22Rv1 (cell line): ENCODE measurements around the gene EPHA6.

Experiments used
- CTCF ChIP-seq: fragments of 450-650 bp; IDR thresholded peaks from 2 replicates; pipeline ENCODE4 v1.5.1; 2017; ENCODE audit warnings: mild to moderate bottlenecking
- ZFX ChIP-seq: fragments of 450-650 bp; IDR thresholded peaks from 2 replicates; pipeline ENCODE4 v1.6.1; 2017; ENCODE audit warnings: antibody characterized with exemption, borderline replicate concordance

- TF ChIP-seq CTCF (no peak), ZFX (no peak)
These were observed 884.3 kb downstream of the EPHA6 start for GRCh38 chr3:97698691-97699090.
